ENCODE measurements around the gene GTF2H4.
"Not testable (repeated sequence)": the region's sequence is repeated elsewhere in the genome, so short reads cannot be mapped to it uniquely, and the experiment has no call there.

- TF ChIP-seq CTCF, POLR2A (IDR thresholded peaks at IDR 0.05): not testable (repeated sequence)
Measured at GRCh38 chr6:30873795-30874194, 34.2 kb upstream of the GTF2H4 start.

Data from gastroesophageal sphincter (tissue), 3 donors.